Activated T-cell treated with anti-CD3 and anti-CD28 coated beads, Interleukin-2, amount 50 U/mL, for 24 hours (primary cell): Measurements from ENCODE around the gene NAV1.
"Not testable (repeated sequence)": the region's sequence is repeated elsewhere in the genome, so short reads cannot be mapped to it uniquely, and the experiment has no call there.

Experiments used
- DNase-seq: peaks from one replicate; pipeline ENCODE4 v3.0.0-alpha.2; 2020
- H3K27ac Mint-ChIP-seq: 2 replicates; pipeline ENCODE4 v1.8.0; 2020; ENCODE audit warnings: mild to moderate bottlenecking, mixed read lengths
- H3K27me3 Mint-ChIP-seq: 2 replicates; pipeline ENCODE4 v1.8.0; 2020; ENCODE audit warnings: mixed read lengths
- H3K36me3 Mint-ChIP-seq: 2 replicates; pipeline ENCODE4 v1.8.0; 2020; ENCODE audit warnings: low read depth, mixed read lengths
- H3K4me1 Mint-ChIP-seq: 2 replicates; pipeline ENCODE4 v1.8.0; 2020; ENCODE audit warnings: low read depth, mixed read lengths
- H3K4me3 Mint-ChIP-seq: 2 replicates; pipeline ENCODE4 v1.8.0; 2020; ENCODE audit warnings: mild to moderate bottlenecking, moderate library complexity, mixed read lengths
- H3K9me3 Mint-ChIP-seq: 2 replicates; pipeline ENCODE4 v1.8.0; 2020; ENCODE audit warnings: mixed read lengths

Gene NAV1, protein sequence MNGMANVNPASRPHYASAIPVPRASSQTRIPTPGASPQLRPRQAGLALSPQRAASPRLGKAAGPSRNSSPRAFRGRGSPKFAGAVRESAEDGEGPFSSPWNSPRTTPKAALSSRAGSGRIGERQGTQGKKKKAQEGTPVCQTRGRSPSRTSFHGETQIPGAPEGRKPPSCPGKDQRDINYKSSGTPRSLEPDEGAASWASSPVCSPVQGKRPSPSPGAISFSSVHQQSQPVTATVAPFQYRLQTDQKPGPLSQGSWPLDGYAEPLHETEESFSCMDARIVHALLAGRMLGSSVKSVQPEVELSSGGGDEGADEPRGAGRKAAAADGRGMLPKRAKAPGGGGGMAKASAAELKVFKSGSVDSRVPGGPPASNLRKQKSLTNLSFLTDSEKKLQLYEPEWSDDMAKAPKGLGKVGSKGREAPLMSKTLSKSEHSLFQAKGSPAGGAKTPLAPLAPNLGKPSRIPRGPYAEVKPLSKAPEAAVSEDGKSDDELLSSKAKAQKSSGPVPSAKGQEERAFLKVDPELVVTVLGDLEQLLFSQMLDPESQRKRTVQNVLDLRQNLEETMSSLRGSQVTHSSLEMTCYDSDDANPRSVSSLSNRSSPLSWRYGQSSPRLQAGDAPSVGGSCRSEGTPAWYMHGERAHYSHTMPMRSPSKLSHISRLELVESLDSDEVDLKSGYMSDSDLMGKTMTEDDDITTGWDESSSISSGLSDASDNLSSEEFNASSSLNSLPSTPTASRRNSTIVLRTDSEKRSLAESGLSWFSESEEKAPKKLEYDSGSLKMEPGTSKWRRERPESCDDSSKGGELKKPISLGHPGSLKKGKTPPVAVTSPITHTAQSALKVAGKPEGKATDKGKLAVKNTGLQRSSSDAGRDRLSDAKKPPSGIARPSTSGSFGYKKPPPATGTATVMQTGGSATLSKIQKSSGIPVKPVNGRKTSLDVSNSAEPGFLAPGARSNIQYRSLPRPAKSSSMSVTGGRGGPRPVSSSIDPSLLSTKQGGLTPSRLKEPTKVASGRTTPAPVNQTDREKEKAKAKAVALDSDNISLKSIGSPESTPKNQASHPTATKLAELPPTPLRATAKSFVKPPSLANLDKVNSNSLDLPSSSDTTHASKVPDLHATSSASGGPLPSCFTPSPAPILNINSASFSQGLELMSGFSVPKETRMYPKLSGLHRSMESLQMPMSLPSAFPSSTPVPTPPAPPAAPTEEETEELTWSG (N-terminal part only)

GRCh38 chr1:201538612-201539551, at the start of gene NAV1:
Gene NAV1, plus strand, starts transcription at chr1:201539127. Its CDS starts 83,758 bp downstream, at chr1:201622885.
- DNase-seq, result peak; percentile 35
- peaks cover 24% of the 10 kb centered on the region for H3K4me1 Mint-ChIP-seq
- peaks cover under 1% of the 10 kb centered on the region for H3K36me3 Mint-ChIP-seq
- H3K27ac Mint-ChIP-seq, result no peak within 1 kb of the TSS
- H3K4me3 Mint-ChIP-seq, result peak within 1 kb of the TSS; percentile 66
- no peaks in the 10 kb centered on the region for H3K9me3 Mint-ChIP-seq
- H3K27me3 Mint-ChIP-seq, result peaks cover 69% of the 10 kb centered on the region

DNA sequence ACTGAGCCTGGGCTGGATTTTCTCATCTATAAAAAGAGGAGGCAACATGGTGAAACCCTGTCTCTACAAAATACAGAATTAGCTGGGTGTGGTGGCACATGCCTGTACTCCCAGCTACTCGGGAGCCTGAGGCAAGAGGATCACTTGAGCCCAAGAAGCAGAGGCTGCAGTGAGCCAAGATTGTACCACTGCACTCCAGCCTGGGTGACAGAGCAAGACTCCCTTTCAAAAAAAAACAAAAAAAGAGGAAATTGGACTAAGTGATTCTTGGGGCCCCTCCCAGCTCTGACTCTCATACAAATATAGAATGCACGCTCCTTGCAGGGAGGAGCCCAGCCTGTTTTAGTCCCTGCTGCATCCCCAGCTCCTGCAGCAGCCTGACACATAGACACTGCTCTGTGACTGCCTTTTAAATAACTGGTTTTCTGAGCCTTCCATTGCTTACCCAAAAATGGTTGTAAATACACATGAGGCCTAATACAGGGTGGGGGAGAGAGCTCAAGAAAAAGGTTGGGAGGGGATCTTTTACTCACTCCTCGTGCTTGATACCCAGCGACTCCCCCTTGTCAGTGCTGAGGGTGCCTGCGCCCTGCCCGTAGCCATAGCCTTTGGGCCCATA, 49.2 kb upstream of the NAV1 start:
- Mint-ChIP-seq H3K4me1 (no peaks in the 10 kb centered on the region), H3K27ac (no peak overlapping the region)

DNA sequence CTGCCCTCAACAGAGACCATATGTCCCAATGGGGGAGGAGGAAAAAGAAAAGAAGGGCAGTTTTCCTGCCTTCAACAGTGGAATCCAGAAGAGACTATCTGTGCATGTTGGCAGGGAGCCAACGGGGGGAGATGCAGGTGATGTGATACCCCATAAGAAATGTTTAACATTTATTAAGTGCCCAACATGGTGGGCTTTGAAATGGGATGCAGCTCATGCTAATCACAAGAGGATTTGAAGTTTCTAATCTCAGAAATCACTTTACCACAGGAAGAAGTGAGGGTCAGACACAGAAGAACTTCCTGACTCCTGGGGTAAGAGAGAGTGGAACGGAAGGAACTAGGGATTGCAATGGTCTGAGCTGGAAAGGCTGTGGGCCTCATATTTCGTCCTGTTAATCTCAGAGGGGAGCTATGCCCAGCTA, 48.2 kb upstream of the NAV1 start:
- H3K27me3 Mint-ChIP-seq, result no peaks in the 10 kb centered on the region
- H3K36me3 Mint-ChIP-seq, result peaks cover 93% of the 10 kb centered on the region
- no peak for DNase-seq
- no peaks in the 10 kb centered on the region for H3K4me1 Mint-ChIP-seq
- H3K4me3 Mint-ChIP-seq, result no peak overlapping the region
- H3K9me3 Mint-ChIP-seq, result no peaks in the 10 kb centered on the region
- H3K27ac Mint-ChIP-seq, result no peak overlapping the region

More for the DNA sequence above, 49.2 kb upstream of the NAV1 start:
- Mint-ChIP-seq H3K4me3 (no peak overlapping the region), H3K36me3 (peaks cover 89% of the 10 kb centered on the region), H3K27me3 (no peaks in the 10 kb centered on the region), H3K9me3 (no peaks in the 10 kb centered on the region)
- DNase-seq, result no peak

DNA sequence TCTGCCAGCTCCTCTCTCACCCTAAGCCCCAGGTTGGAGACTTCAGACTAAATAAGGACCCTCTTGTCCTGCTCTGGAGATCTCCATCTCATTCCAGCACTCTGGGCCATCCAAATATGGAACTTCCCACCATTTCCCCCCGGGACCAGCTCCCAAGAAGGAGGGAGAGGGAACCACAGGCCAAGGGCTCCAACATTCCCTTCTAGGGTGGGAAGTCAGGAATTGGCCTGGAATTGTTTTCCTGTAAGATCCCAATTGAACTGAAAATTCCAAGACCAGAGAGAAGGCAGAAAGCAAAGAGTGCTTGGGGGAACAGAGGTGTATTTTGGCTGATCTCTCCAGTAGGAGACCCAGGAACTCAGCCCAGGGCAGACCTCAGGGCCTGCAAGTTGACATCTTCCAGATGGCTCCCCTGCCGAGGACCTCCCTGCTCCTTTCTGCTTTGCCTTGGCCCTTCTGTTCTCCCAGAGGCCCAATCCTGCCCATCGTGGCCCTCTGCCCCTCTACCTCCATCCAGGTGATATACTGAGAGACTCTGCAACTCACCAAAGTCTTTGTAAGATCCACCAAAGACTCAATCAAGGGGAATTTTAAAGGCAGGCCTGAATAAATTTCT, 46.9 kb upstream of the NAV1 start:
- Mint-ChIP-seq H3K4me3 (no peak overlapping the region), H3K4me1 (no peaks in the 10 kb centered on the region), H3K36me3 (peaks cover 91% of the 10 kb centered on the region), H3K9me3 (no peaks in the 10 kb centered on the region), H3K27me3 (no peaks in the 10 kb centered on the region), H3K27ac (peak overlapping the region; percentile 69)
- no peak for DNase-seq

GRCh38 chr1:201493026-201493656, 45.8 kb upstream of the NAV1 start:
- H3K27ac Mint-ChIP-seq, H3K9me3 Mint-ChIP-seq, H3K4me3 Mint-ChIP-seq, H3K27me3 Mint-ChIP-seq, H3K4me1 Mint-ChIP-seq, DNase-seq: not testable (repeated sequence)
- H3K36me3 Mint-ChIP-seq, result peaks cover 86% of the 10 kb centered on the region

DNA sequence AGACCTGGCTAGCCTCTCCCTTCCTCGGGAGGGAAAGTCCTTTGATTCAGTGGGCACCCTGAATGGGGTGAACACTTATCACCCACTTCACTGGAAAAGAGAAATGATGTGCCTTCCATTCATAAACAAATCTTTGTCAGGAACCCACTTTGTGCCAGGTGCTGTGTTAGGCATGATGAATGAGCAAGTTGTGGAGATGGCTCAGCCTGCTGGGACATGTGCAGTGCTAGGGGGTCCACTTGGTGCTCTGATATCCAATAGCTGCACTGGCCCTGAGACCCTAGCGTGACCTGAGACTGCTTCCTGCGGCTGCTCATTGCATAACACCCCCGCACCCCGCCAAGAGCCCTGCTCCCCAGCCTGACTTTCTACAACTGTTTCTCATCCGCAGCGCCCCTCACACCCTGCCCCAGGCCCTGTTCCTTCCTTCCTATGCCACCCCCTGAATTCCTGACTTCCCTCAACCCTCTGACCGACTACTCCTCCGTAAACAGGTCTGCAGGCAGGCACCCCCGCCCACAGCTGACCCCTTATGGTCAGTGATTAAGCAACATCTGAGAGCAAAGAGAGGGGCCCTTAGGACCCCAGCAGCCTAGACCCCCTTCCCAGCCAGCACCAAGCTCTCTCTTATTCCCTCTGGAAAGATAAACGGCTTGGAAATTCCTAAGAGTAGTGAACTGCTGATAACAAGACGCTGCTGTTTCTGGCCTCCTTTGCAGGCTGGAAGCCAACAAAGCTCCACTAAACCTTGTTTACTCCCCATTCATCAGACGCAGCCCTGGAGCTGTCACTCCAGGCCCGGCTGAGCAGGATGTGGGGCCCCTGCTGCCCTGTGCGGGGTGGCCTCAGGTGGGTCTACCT, 44.9 kb upstream of the NAV1 start:
- peaks cover 81% of the 10 kb centered on the region for H3K36me3 Mint-ChIP-seq
- no peaks in the 10 kb centered on the region for H3K27me3 Mint-ChIP-seq
- no peak overlapping the region for H3K27ac Mint-ChIP-seq
- DNase-seq, result no peak
- no peaks in the 10 kb centered on the region for H3K9me3 Mint-ChIP-seq
- H3K4me3 Mint-ChIP-seq, result no peak overlapping the region
- H3K4me1 Mint-ChIP-seq, result no peaks in the 10 kb centered on the region

- no peaks in the 10 kb centered on the region for H3K27me3 Mint-ChIP-seq
- no peak overlapping the region for H3K27ac Mint-ChIP-seq
- no peaks in the 10 kb centered on the region for H3K9me3 Mint-ChIP-seq
- H3K36me3 Mint-ChIP-seq, result peaks cover 67% of the 10 kb centered on the region
- no peak for DNase-seq
- no peak overlapping the region for H3K4me3 Mint-ChIP-seq
- no peaks in the 10 kb centered on the region for H3K4me1 Mint-ChIP-seq
These were observed 43.2 kb upstream of the NAV1 start for GRCh38 chr1:201495551-201496295.

DNA sequence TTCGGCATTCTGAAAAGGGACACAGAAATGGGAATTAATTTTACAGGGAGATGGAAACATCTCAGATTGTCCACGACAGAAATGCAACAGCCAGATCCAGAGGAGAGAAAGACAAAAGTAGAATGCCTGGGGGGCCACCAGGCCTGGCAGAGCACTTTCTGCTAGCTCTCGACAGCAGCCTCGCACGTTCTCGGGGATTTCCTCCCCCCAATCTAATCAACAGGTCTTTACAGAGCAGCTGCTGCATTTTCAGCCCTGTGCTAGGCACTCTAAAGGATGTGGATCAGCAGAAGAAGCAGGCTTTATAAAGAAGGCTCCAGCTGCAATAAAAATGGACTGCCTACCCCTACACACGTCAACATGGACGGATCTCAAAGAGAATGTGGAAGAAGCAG, 42.6 kb upstream of the NAV1 start:
- peaks cover 65% of the 10 kb centered on the region for H3K36me3 Mint-ChIP-seq
- H3K27ac Mint-ChIP-seq, result no peak overlapping the region
- no peaks in the 10 kb centered on the region for H3K27me3 Mint-ChIP-seq
- no peak for DNase-seq
- H3K4me1 Mint-ChIP-seq, result no peaks in the 10 kb centered on the region
- H3K4me3 Mint-ChIP-seq, result no peak overlapping the region
- H3K9me3 Mint-ChIP-seq, result no peaks in the 10 kb centered on the region

GRCh38 chr1:201497935-201498509, 40.9 kb upstream of the NAV1 start:
- no peaks in the 10 kb centered on the region for H3K9me3 Mint-ChIP-seq
- no peak overlapping the region for H3K27ac Mint-ChIP-seq
- DNase-seq, result no peak
- H3K4me3 Mint-ChIP-seq, result no peak overlapping the region
- H3K36me3 Mint-ChIP-seq, result peaks cover 48% of the 10 kb centered on the region
- peaks cover 2% of the 10 kb centered on the region for H3K4me1 Mint-ChIP-seq
- H3K27me3 Mint-ChIP-seq, result no peaks in the 10 kb centered on the region

GRCh38 chr1:201498621-201499020, 40.3 kb upstream of the NAV1 start:
- Mint-ChIP-seq H3K4me1 (peaks cover 4% of the 10 kb centered on the region), H3K4me3 (no peak overlapping the region), H3K36me3 (peaks cover 48% of the 10 kb centered on the region), H3K9me3 (no peaks in the 10 kb centered on the region), H3K27me3 (no peaks in the 10 kb centered on the region), H3K27ac (no peak overlapping the region)
- DNase-seq, result no peak

GRCh38 chr1:201499191-201499590, 39.7 kb upstream of the NAV1 start:
- Mint-ChIP-seq H3K9me3 (no peaks in the 10 kb centered on the region), H3K27ac (no peak overlapping the region), H3K4me1 (peaks cover 9% of the 10 kb centered on the region), H3K36me3 (peaks cover 44% of the 10 kb centered on the region), H3K4me3 (no peak overlapping the region), H3K27me3 (no peaks in the 10 kb centered on the region)
- no peak for DNase-seq
